Endometrium (tissue), 2 donors: ENCODE data around the gene CDH11.
A peak's percentile ranks its signal among the peaks of the same experiment; 100 is the strongest.

Source experiments
- FAIRE-seq: peaks from 2 replicates; lab custom pipeline; 2012; peaks lifted over from hg19 to GRCh38; lab: Jason Lieb, UNC
- donor health status: control.
- donor health status: control.

Gene CDH11

DNA sequence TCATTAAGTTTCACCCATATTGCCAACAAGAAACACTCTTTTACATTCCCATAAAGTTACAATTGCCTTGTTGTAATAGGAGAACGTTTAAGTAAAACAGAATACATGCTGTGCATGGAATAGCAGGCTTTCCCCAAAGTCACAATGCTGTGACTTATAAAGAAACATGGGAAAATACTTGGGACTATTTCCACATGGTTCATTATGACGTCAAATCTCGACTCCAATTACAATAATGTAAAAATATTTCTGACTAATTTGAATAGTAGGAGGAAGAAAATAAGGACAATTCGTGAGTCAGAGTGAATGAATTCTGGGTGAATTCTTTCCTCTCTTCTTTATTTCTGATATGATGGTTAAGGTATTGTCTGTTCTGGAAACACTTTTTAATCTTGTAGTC is 52.8 kb downstream of the CDH11 start:
- FAIRE-seq, result no peak

- no peak for FAIRE-seq
These were observed 53.6 kb downstream of the CDH11 start for GRCh38 chr16:65068151-65068740.

- no peak for FAIRE-seq
These were observed 55.2 kb downstream of the CDH11 start for GRCh38 chr16:65066651-65067050.

DNA sequence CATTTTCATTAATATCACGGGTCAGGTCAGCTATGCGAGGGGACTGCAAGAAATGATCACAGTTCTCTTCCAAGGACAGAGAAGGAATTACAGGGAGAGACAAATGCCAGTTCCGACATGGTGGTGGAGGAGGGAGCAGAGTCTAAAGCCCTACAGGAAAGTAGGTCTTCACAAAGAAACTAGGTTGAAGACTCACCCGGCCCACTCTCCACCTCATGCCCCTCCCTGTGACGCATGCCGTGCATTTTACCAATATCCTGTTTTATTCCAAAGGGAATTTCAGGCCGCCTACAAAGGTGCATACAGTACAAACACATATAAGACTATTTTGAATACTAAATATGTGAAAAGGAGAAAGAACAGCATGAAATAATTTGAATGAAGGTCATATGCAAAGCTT is 56.8 kb downstream of the CDH11 start:
- FAIRE-seq, result no peak

DNA sequence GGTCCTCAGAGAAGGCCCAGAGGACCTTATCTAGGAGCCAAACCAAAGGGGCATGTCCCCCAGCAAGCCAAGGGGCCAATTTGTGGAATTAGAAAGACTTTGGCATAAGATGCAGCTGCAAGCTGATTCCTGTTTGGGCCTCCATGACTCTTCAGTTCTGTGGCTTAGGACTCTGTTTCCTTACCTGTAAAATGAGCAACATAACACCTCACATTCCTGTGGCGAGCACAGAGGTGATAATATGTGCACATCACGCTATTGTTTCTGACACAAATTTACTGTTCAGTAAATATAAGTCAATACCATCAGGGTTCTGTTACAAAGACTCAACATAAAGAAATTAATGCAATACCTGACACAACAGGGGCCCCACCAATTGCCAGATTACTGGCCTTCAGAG is 57.7 kb downstream of the CDH11 start:
- no peak for FAIRE-seq

GRCh38 chr16:65062736-65063583 is 58.9 kb downstream of the CDH11 start:
- no peak for FAIRE-seq

DNA sequence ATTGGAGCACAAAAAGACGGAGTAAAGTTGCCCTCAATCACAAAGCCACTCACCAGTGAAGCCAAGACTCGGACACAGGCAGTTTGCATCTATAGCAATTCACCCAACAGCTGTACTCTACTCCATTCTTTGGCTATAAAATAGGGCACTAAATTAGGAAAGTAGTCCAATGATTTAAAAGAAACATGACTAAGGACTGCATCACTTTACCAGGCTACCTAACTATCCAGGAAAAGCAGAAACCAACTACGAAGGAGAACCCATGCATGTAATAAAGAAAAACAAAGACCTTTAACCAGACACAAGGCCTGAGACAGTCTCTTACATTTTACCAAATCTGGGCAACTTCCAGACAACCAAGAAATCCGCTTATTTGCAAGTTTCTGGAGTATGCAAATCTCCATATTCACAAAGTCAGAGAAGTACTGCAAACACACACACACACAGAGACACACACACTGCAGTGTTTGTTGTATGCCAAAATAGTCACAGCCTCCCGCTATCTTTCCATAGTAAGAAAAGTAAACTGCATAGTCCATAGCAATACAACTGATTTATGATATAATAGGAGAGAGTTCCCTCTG is 59.8 kb downstream of the CDH11 start:
- no peak for FAIRE-seq

- FAIRE-seq, result peak; percentile 59
These were observed 60.6 kb downstream of the CDH11 start for GRCh38 chr16:65061263-65061662.

- no peak for FAIRE-seq
These were observed 62.4 kb downstream of the CDH11 start for GRCh38 chr16:65059406-65059980.

GRCh38 chr16:65057184-65057583 is 64.7 kb downstream of the CDH11 start:
- FAIRE-seq, result no peak

DNA sequence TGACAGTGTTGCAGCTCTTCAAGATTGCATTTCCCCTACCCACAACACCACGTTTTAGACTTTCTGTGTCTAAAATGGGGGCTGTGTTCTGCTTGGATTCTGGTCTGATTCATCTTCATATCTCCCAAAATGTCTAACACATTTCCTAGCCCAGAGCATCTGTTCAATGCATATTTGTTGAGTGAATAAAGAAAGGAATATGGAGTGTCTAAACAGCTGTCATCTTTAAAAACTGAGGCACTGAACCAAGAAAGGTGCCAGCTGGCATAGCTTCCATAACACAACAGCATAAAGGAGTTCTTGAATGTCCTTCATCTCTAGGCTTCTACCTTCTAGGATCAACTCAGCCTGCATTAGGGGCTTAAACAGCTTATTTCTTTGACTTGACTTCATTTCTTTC is 67.4 kb downstream of the CDH11 start:
- FAIRE-seq, result no peak

- no peak for FAIRE-seq
These were observed 72.2 kb downstream of the CDH11 start for GRCh38 chr16:65049679-65050078.

GRCh38 chr16:65045961-65046360 is 75.9 kb downstream of the CDH11 start:
- FAIRE-seq, result no peak

DNA sequence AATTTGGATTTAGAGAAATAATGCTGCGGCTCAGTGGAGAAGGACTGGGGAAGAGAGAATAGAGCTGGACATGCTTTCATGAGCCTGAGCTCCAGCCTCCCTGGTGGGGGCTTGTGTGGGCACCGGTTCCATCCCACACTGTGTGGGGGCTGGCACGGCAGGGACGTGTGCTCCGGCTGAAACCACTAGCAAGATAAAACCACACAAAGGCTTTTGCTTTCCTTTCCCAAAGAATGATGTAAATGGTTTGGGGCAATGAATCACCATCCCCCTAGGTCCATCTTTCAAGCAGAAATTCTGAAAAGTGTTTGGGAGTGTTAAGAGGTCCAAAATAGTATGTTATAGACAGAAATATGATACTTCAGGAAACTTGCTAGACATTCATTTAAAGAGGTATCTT is 77.0 kb downstream of the CDH11 start:
- no peak for FAIRE-seq

DNA sequence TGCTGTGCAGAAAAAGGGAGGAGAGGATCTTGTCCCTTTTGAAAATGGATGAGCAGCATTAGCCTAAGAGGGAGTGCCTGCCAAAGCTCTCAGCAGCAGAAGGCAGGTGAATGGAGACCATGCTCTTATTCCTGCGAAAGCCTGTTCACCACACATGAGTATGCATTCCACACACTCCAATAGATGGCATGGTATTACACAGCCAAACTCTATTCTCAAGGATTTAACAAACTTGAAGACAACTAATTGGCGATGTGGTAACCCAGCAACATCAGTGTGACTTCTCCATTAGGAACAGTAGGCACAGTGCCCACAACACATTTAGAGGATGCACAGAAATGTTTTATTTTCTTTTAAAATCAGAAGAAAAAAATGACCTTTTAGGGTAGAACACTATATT is 77.8 kb downstream of the CDH11 start:
- FAIRE-seq, result no peak

DNA sequence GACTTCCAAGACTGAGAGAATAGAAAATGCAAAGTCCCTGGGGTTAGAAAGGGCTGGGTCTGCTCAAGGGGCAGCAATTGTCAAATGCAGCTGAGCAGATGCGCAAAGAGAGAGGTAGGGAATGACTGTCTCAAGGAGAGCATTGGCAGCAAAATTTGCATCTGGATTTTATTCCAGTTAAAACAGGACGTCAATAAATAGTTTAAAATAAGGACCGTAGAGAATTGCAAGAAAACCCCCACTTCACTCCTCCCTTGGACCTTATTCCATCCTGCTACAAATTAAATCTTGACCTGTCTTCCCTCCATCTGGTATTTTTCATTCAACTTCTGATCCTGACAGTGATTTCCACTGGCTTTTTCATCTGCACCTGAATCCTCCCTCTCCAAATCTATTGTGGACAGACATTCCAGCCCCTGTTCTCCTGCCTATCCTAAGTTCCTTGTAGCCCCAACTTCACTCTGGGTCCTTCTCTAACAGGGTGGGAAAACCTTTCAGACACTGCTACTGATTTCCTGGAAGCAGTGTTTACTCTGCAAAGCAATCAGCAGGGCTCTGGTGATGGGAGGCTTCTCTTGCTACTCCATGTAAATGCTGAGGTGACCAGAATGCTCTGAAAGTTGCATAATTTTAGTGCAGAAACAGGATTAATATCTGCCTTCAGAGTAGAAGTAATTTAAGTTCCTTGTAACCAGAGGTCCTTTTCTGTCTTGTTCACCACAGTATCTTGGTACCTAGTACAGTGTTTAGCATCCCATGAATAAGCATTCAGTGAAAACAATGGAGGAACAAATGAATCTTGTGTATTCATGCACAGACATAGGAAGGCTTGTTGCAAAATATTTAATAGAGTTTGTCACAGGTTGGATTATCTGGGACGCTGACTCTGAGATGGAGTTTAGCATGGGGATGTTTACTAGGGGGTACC is 79.2 kb downstream of the CDH11 start:
- no peak for FAIRE-seq

DNA sequence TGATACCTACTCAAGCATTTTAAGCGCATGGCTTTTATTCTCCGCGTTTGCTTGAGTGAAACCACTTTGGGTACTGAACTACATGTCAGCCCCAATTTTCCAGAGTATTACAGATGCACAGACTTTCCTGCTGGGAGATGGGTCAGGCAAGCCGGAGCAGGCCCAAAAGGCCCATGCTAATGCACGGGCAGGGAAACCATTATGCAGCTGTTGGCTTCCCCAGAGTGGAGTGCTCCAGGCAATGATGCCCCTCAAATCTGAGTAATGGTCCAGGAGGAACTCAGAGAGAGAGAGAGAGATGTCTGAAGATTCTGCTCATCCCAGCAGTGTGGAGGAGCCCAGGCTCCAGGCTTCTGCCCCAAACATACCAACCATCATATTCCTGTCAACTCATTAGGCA is 80.2 kb downstream of the CDH11 start:
- FAIRE-seq, result no peak

DNA sequence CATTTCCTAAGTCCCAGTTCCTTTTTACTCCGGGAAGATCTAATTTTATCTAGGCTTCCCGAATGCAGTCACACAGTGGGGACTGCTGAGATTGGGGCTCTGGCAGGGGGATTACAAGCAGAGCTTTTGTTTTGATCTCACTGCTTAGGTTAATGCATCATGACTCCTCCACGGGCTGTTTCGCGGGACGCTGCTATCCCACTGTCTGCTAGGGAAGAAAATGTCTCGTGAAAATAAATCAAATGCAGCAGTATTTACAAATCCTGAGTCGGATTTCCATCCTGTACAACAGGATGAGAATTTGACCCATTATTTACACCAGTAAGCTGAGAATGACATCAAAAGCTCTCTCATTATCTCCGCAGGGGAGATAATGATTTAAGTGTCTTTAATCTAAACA is 83.8 kb downstream of the CDH11 start:
- FAIRE-seq, result no peak

DNA sequence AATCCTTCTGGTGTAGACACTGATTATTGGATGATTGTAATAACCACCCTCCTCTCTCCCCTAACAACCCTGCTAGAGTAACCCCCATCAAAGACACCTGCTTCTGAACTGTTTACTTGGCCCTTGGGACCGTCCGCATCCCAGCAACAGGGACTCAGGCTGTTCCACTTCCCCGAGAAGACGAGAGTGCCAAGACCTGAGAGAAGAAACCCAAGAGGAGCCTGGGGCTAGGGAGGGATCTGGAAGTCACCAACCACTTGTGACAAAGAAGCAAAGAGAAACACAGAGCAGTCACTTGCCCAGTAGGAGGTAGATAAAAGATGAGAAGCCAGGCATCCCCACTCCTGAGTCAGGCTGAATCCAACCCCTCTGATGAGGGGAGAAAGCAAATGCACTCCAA is 84.3 kb downstream of the CDH11 start:
- FAIRE-seq, result no peak

DNA sequence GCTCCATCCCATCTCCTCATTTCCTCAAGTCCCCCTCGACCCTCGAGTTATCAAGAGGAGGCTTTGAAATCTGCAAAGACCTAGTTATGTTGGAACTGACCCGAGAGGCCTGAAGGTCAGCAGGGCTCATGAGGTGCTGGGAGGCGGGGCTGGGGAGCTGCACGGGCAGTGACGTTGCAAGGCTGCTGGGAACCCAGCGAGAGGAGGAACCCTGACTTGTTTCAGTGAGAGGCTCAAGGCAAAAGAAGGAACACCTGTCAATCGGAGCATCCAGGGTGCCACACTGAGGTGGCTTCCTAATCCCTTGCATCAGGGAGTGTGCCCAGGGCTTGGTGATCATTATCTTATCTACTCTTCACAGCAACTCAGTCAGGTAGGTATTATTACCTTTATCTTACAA is 86.9 kb downstream of the CDH11 start:
- no peak for FAIRE-seq

- no peak for FAIRE-seq
These were observed 89.5 kb downstream of the CDH11 start for GRCh38 chr16:65032387-65032786.

- FAIRE-seq, result no peak
These were observed 97.1 kb downstream of the CDH11 start for GRCh38 chr16:65024767-65025178.
